GM21786 (cell line): ENCODE data around the gene SNAP91.
"Not testable (repeated sequence)": the region's sequence is repeated elsewhere in the genome, so short reads cannot be mapped to it uniquely, and the experiment has no call there.

Experiments
- ATAC-seq: cut with Tn5 transposase; IDR thresholded peaks from one replicate; pipeline ENCODE4 v1.9.1; 2021; ENCODE audit not compliant: unreplicated experiment

SNAP91 gene

GRCh38 chr6:83629908-83630307 is 79.0 kb downstream of the SNAP91 start:
- ATAC-seq = not testable (repeated sequence)

GRCh38 chr6:83615025-83615999 is 93.6 kb downstream of the SNAP91 start:
- no peak for ATAC-seq

GRCh38 chr6:83613378-83613777 is 95.5 kb downstream of the SNAP91 start:
- no peak for ATAC-seq

- ATAC-seq = no peak
Observed at GRCh38 chr6:83609248-83609647, 99.7 kb downstream of the SNAP91 start.

- ATAC-seq = no peak
Observed at GRCh38 chr6:83605517-83605916, 103.4 kb downstream of the SNAP91 start.

GRCh38 chr6:83603551-83603950 is 105.3 kb downstream of the SNAP91 start:
- no peak for ATAC-seq

GRCh38 chr6:83601119-83601518 is 107.8 kb downstream of the SNAP91 start:
- ATAC-seq = no peak

GRCh38 chr6:83600459-83600858 is 108.4 kb downstream of the SNAP91 start:
- ATAC-seq = no peak

- no peak for ATAC-seq
Observed at GRCh38 chr6:83597511-83597910, 111.4 kb downstream of the SNAP91 start.

GRCh38 chr6:83597051-83597450 is 111.8 kb downstream of the SNAP91 start:
- no peak for ATAC-seq

GRCh38 chr6:83594941-83595340 is 114.0 kb downstream of the SNAP91 start:
- ATAC-seq = no peak

- ATAC-seq = no peak
Observed at GRCh38 chr6:83593395-83593785, 115.5 kb downstream of the SNAP91 start.

- ATAC-seq = peak; percentile 89
Observed at GRCh38 chr6:83592770-83593394, 116.0 kb downstream of the SNAP91 start.

GRCh38 chr6:83590416-83590815 is 118.5 kb downstream of the SNAP91 start:
- no peak for ATAC-seq

GRCh38 chr6:83589076-83589475 is 119.8 kb downstream of the SNAP91 start:
- ATAC-seq = no peak

- ATAC-seq = no peak
Observed at GRCh38 chr6:83578057-83578456, 130.8 kb downstream of the SNAP91 start.

- ATAC-seq = no peak
Observed at GRCh38 chr6:83574783-83575182, 134.1 kb downstream of the SNAP91 start.

- ATAC-seq = not testable (repeated sequence)
Observed at GRCh38 chr6:83571663-83572185, 137.2 kb downstream of the SNAP91 start.

GRCh38 chr6:83558975-83559374 is 149.9 kb downstream of the SNAP91 start:
- no peak for ATAC-seq

GRCh38 chr6:83556871-83557270 is 152.0 kb downstream of the SNAP91 start:
- no peak for ATAC-seq

GRCh38 chr6:83551748-83552147 is 157.2 kb downstream of the SNAP91 start:
- not testable (repeated sequence) for ATAC-seq

- not testable (repeated sequence) for ATAC-seq
Observed at GRCh38 chr6:83550482-83550881, 158.4 kb downstream of the SNAP91 start.
